GM18507 (cell line): ENCODE results near the gene CFAP73.
A peak's percentile ranks its signal among the peaks of the same experiment; 100 is the strongest.

Source experiments
- DNase-seq: peaks from one replicate; pipeline ENCODE4 v3.0.0; 2011; ENCODE audit warnings: low read depth; ENCODE audit not compliant: insufficient read length; ENCODE audit errors: extremely low spot score
- FAIRE-seq: peaks from 2 replicates; lab custom pipeline; 2011; peaks lifted over from hg19 to GRCh38; lab: Jason Lieb, UNC

Gene CFAP73

DNA sequence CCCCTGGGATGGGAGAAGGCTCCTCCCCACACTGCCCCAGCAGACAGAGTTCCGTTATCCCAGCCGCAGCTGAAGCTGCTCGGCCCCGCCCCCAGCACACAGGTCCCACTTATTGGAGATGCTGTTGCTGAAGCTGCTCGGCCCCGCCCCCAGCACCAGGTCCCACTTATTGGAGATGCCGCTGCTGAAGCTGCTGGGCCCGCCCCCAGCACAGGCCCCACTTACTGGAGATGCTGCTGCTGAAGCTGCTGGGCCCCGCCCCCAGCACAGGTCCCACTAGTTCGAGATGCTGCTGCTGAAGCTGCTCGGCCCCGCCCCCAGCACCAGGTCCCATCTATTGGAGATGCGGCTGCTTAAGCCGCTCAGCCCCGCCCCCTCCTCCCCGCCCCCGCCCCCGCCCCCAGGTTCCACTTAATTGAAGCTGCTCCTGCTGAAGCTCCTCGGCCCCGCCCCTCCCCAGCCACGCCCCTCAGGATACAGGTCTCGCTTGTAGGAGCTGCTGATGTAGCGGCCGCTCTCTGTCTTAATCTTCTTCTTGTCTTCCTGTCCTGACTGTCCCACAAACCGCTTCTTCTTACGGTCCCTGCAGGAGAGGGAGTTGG is 12.0 kb downstream of the CFAP73 start:
- FAIRE-seq (no peak), DNase-seq (no peak)

DNA sequence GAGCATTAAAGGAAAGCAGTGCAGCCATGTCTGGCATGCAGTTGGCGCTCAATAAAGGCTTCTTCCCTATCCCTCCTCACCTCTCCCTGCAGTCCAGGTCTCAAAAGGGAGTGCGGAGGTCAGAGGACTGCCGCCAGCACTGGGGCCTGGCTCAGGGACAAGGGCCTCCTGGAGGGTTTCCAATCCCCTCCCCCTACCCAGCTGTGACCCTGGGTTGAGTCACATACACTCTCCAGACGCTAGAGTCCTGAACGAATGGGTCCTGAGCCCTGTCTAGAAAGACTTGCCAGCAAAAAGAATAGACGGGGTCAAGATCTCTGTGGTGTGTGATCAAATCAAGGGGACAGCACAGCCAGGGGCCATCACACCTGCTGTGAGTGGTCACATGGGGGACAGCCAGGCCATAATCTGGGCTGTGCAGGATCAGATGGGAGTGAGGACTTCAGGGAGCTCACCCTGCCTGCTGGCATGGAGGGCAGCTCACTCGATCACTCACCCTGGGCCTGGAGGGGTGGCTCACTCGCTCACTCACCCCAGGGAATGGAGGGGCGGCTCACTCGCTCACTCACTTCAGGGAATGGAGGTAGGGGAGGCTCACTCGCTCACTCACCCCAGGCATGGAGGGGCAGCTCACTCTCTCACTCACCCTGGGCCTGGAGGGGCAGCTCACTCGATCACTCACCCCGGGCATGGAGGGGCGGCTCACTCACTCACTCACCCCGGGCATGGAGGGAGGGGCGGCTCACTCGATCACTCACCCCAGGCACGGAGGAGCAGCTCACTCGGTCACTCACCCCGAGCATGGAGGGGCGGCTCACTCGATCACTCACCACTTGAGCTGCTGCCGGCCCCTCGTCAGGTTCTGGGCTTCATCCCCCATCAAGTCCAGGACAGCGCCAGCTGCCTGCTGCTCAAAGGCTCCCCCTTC is 12.8 kb downstream of the CFAP73 start:
- FAIRE-seq = no peak
- DNase-seq = no peak

DNA sequence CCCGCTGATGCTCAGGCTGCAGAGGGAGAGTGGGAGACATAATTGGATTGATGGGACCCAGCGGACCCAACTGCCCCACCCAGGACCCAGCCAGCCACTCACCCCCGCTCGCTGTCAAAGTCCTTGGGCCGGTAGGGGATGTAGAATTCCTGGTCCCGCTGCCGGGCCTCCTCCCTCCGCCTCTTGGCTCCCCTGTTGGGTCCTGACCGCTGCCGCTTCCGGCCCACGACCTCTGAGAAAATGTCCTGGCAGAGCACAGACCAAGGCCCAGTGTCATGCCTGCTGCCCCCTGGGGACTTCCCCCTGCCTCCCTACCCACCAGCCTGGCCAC is 13.5 kb downstream of the CFAP73 start:
- DNase-seq (no peak), FAIRE-seq (no peak)

DNA sequence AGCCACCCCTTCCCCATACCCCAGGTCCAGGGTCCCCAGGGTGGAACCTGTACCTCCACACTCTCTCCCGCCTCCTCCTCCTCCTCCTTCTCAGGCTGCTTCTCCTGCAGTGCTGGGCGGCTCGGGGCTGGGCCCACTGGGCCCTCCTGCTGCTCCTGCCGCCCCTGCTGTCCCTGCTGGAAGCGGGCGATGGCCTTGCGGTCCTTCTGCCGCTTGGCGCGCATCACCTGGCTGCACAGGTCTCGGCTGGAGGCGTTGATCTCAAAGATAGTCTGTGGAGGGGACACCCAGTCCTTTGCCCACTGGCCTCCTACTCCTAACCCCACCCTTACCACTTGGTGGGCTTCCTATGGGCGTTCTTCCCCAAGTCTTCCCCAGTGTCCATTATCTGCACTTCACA is 14.5 kb downstream of the CFAP73 start:
- FAIRE-seq (no peak), DNase-seq (no peak)

DNA sequence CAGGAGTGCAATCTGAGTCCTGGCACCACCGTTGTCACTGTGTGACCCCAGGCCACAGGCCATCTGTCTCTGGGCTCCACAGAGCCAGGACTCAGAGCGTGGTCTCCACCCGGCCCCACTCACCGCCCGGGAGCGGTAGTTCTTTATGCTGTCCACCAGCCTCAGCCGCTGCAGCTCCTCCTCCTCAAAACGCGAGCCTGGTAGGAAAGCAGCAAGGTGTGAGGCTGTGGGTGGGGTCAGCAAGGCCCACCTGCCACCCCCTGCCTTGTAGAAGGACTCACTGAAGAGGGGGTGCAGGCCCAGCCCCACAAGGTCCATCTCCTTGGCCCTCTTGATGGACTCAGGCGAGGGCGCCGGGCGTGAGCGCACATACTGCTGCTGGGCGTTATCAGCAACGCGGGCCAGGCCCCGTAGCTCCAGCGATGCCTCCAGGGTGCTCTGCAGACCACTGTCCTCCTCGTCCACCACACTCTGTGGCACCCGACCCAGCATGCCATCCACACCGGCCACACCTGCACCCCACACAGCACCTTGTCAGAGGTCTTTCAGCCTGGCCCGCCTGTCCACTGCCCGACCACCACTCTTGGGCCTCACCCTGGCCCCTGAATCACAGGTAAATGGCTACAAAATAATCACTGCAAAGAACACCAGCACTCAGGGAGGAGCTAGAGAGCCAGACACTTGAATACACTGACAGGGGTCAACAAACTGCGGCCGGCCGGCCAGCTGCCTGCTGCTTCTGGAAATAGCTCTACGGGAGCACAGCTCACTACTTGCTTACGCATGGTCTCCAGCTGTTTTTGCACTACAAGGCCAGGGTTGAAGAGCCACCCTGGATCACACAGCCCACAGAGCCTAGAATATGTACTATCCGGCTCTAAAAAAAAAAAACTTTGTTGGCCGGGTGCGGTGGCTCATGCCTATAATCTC is 16.3 kb downstream of the CFAP73 start:
- no peak for DNase-seq
- no peak for FAIRE-seq

DNA sequence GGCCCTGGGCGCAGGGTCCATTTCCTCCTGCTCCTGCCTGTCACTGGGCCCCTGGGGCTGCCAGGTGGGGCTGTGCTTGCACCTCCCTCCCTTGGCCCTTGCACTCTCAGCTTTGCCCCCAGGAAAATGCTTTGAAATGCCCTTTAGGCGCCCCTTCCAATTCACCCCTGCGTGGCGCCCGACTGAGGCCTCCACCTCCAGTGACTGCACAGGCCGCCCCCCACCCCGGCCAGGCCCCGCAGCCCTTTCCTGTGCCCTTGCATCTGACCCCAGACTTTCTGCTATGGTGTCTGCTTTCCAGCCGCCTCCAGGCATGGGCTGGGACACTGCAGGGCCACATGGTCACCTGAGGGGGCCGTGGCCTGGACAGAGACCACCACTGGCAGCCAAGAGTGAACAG is 18.3 kb downstream of the CFAP73 start:
- FAIRE-seq (no peak), DNase-seq (no peak)

DNA sequence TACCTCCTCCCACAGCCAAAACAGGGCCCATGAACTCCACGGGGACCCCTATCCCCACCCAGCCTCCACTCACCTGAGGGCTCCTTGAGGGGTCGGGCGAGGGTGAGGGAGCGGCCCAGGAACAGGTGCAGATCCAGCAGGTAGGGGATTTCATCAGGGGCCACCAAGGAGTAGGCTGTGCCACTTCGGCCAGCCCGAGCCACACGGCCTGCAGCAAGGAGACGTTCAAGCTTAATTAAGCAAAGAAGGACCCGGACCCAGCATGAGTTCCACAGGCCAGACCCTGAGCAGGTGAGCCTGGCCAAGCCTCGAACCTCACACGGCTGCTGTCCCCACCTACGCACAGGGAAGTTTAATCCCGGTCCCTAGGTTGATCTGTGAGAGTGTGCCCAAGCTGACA is 20.2 kb downstream of the CFAP73 start:
- FAIRE-seq = no peak
- DNase-seq = no peak

DNA sequence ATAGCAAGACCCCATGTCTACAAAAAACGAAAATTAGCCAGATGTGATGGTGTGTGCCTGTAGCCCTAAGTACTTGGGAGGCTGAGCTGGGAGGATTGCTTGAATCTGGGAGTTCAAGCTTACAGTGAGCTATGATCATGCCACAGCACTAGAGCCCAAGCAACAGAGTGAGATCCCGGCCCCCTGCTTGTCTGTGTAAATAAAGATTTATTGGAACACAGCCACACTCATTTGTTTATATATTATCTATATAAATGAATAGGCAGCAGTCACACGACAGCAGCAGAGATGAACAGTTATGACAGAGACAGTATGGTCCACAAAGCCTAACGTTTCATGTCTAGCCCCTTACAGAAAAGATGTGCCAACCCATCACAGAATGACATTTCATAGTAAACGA is 20.9 kb downstream of the CFAP73 start:
- FAIRE-seq (no peak), DNase-seq (no peak)

DNA sequence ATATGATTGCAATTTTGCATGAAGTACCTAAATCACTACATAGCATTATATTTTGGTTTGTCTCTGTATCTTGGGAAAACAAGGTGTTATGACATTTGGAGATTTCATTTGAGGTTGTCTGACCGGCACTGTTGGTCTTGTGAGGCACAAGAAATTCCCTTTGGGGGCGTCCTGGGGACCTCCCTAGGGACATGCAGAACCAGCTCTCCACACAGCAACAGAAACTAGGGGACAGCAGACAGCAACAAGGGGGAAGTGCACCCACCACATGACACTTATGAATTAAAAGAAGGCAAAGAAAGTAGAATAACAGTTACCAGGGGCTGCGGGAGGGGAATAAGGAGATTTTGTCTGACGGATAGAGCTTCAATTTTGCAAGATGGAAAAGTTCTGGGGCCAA is 21.4 kb downstream of the CFAP73 start:
- FAIRE-seq (no peak), DNase-seq (no peak)

DNA sequence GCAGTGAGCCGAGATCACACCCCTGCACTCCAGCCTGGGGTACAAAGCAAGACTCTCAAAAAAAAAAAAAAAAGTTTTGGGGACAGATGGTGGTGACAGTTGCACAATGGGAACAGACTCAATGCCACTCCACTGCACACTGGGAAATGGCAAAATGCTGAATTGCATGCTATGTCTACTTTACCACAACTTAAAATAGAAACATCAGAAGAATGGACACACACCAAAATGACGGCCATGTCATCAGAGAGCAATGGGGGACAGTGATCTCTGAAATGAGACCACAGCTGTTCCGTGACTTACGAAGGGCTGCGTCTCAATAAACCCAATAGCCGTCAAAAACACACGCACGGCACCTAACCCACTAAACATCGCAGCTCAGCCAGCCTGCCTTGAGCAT is 22.0 kb downstream of the CFAP73 start:
- FAIRE-seq = no peak
- no peak for DNase-seq

DNA sequence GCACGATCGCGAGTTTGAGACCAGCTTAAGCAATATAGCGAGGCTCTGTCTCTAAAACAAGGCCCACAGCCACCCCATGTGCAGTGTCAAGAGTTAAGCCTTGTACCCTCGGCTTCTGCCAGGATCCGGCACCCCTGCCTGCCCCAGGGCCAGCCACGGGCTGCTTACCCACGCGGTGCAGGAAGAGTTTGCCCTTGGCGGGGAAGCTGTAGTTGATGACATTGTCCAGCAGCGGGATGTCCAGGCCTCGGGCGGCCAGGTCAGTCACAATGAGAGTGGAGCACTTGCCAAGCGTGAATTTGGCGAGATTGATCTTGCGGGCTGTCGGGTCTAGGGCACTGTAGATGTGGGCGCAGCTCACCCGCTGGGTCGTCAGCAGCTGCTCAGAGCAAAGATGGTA is 22.7 kb downstream of the CFAP73 start:
- DNase-seq (no peak), FAIRE-seq (no peak)

DNA sequence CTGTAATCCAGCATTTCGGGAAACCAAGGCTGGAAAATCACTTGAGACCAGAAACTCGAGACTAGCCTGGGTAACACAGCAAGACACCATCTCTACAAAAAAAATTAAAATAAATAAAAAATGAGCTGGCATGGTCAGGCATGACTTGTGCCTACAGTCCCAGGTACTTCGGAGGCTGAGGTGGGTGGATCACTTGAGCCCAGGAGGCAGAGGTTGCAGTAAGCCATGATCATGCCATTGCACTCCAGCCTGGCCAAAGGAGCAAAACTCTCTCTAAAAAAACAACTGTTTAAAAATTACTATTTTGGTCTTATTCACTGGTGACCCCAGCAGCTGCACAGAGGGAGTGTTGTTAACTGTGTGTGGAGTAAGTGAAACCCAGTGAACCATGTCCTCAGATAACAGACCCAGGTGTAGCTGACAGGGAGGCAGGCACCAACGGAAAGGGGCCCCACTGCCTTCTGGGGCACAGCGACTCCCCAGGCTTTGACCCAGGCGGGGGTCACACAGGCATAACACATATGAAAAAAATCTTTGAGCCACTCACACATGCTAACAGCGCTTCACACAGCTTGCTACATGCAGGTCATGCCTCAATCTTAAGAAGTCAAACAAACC is 23.7 kb downstream of the CFAP73 start:
- FAIRE-seq = peak; percentile 42
- no peak for DNase-seq

DNA sequence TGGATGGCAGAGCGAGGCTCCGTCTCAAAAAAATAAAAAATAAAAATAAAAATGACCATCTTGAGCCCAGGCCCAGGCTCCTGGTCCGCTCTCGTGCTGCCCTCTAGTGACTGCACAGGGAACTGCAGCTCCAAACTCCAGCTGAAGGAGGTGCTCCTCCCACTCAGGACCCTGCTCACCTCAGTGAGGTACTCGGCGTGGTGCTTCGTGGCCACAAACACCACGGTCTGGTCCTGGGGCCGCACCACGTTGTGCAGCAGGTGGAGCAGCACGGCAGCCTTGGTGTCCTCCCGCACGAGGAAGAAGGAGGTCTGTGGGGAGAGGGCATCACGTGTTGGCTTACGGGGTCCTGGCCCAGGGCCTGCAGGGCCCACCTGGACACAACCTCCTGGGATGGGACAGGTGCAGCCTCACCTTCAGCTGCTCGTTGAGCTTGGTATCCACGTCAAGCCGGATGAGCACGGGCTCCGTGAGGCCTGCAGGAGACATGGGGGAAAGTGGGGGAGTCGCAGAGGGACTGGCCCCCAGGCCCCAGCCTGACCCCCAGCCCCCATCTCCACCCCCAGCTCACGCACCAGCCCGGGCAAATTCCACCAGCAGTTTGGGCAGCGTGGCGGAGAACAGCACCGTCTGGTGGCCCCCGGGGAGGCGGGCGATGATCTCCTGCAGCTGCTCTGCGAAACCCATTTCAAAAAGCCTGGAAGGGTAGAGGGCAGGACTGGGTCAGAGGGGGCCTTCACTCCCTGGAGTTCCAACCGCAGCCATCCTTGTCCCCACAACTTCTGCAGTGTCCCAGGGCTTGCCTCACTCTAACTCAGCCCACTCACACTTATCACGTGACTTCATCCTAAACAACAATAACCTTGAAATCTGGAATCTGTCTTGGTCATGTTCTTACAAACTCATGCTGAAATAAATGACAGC is 25.2 kb downstream of the CFAP73 start:
- FAIRE-seq (peak; percentile 87), DNase-seq (peak; percentile 78)

DNA sequence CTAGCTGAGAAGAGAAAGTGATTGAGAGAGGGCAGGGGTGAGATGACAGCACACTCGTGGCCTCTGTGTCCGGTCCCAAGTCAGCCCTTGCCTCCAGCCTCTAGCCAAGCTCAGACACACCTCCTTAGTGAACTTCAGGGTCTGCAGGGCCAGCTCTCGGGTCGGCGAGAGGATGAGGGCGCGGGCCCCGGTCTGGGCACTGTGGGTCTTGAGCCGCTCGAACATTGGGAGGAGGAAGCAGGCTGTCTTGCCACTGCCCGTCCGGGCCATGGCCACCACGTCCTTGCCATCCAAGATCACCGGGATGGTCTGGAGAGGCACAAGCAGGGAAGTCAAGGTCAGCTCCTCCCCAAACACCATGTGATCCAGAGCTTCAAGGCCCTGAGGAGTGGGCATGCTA is 29.5 kb downstream of the CFAP73 start:
- no peak for FAIRE-seq

DNA sequence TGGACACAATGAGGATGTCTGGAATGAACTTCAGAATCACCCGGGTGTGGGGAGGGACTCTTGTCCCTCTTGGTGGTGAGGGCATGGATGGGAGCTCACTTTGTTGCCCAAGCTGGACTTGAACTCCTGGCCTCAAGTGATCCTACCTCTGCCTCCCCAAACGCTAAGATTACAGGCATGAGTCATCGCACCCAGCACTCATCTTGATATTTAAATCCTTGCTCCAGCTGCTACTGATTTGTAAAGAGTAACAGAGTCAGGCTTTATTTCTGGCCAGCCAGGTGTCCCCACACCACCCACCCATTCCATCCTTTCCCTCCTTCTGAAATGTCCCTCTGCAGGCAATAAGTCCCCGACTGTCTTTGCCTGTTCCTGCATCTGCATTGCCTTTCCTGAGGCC is 30.8 kb downstream of the CFAP73 start:
- FAIRE-seq (no peak), DNase-seq (no peak)

More for the DNA sequence above, 29.5 kb downstream of the CFAP73 start:
- DNase-seq = no peak

DNA sequence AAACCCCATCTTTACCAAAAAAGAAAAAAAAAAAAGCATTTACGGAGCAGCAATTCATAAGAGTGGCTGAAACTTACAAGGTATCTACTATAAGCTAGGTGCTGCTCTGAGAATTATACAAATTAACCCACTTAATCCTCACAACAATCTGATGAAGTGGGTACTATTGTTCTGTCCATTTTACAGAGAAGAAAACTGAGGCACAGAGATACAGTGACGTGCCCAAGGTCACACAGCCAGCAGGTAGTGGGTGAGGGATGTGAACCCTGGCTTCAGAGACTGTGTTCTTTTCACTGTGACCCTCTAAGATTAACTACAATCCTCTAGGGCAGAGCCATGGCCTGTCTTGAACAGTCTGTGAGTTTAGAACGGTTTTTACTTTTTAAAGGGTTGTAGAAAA is 32.5 kb downstream of the CFAP73 start:
- no peak for DNase-seq
- no peak for FAIRE-seq

DNA sequence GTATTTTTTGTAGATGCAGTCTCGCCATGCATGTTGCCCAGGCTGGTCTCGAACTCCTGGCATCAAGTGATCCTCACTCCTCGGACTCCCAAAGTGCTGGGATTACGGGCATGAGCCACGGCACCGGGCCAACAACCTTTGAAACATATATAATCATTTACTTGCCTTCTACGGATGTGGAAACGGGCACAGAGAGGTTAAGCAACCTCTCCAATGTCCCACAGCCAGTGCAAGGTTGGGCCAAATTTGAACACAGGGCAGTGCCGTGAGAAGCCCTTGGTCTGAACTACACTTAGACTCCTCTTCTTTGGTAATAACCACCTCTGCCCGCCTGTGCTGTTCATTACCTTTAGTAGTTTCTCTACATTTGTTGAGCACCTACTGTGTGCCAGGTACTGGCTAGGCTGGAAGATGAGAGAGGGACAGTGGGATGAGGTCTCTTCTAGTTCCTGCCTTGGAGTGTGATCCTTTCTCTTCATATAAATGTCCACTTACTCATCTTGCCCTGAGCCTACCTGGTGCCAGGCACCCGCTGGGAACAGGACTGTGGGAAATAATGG is 33.6 kb downstream of the CFAP73 start:
- FAIRE-seq (no peak), DNase-seq (no peak)

DNA sequence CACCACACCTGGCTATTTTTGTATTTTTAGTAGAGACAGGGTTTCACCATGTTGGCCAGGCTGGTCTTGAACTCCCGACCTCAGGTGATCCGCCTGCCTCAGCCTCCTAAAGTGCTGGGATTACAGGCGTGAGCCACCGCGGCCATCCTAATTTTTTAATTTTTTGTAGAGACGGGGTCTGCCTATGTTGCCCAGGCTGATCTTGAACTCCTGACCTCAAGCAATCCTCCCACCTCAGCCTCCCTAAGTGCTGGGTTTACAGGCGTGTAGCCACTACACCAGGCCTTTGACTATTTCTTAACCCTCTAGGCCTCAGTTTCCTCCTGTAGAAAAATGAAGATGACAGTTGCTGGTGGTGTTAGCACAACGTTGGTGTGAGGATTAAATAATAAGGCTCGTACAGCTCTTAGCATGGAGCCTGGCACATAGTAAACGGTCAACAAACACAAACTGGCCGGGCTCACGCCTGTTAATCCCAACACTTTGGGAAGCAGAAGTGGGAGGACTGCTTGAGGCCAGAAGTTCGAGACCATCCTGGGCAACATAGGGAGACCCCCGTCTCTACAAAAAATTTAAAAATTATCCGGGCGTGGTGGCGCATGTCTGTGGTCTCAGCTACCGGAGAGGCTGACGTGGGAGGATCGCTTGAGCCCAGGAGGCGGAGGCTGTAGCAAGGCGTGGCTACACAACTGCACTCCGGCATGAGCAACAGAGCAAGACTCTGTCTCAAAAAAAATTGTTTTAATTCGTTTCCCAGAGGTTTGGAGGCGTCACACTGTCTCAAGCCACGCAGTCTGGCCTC is 34.8 kb downstream of the CFAP73 start:
- DNase-seq (no peak), FAIRE-seq (no peak)
